Measurements from ENCODE around the gene ITGA1.

- TF ChIP-seq POLR2A (IDR thresholded peaks at IDR 0.05) (no peak), CTCF (IDR thresholded peaks at IDR 0.05) (no peak)
These were observed 115.4 kb downstream of the ITGA1 start for GRCh38 chr5:52903142-52903541.
